ENCODE data around the gene RNF44.

- no peak for TF ChIP-seq CTCF (IDR thresholded peaks at IDR 0.05)
- no peak for TF ChIP-seq POLR2A (IDR thresholded peaks at IDR 0.05; ENCODE audit: low read depth)
- TF ChIP-seq EP300 (IDR thresholded peaks at IDR 0.05): no peak
- TF ChIP-seq POLR2AphosphoS5 (IDR thresholded peaks at IDR 0.05): no peak
These were observed 23.4 kb downstream of the RNF44 start for GRCh38 chr5:176513788-176514187.
